ENCODE results near the gene FOXP1.

Gene FOXP1

DNA sequence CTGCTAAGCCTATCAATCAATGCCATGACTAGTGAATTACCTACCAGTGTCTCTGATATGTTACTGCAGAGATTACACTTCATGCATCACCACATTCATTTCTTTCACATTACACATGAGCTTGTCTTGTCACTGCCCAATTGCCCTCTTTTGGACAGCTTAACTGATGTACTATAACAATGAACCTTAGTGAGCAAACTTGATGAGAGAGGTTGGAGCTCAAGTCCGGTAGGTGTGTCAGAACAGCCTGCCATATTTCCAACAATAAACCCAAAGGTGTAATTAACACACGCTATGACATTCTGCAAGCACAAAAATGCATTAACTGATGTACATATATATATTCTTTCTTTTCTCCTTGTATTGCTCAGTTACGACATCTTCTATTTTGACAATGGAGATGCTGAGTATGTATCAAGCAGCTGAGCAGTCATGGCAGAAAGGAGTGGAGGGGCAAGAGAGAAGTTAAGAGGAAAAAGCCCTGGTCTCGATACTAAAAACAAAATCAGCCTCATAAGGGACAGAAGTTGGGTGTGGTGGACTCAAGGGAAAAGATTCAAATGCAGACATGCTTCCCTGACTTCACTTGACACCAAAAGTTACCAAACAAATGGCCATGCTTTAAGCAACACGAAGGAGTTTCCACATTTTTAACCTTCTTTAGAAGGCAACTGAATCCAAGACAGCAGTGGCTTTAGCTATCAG is 538.2 kb downstream of the FOXP1 start:
- H3K9me3 Mint-ChIP-seq: no peaks in the 10 kb centered on the region

DNA sequence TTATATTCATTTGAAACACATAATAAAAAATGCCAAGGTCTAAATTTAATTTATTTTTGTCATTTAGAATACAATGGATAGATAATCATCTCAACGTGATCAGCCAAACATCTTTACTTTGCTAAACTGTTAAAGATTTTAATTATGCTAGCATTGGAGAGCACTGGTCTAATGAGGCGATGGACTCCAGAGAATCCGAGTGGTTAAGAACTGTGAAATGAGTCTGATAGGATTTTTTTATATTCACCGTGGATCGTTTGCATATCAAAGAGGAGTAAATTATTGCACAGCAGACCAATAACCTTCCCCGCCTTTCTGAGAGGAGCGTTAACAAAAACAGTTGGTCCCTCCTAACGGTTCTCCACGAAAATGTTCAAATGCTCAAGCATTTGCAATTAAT is 540.8 kb downstream of the FOXP1 start:
- no peak overlapping the region for H3K4me3 Mint-ChIP-seq
- no peaks in the 10 kb centered on the region for H3K27me3 Mint-ChIP-seq (ENCODE audit: low read depth)
- peaks cover 10% of the 10 kb centered on the region for H3K4me1 Mint-ChIP-seq
- peaks cover 77% of the 10 kb centered on the region for H3K36me3 Mint-ChIP-seq (ENCODE audit: low read depth)
- H3K27ac Mint-ChIP-seq: no peak overlapping the region
- TF ChIP-seq, protein P1, sequence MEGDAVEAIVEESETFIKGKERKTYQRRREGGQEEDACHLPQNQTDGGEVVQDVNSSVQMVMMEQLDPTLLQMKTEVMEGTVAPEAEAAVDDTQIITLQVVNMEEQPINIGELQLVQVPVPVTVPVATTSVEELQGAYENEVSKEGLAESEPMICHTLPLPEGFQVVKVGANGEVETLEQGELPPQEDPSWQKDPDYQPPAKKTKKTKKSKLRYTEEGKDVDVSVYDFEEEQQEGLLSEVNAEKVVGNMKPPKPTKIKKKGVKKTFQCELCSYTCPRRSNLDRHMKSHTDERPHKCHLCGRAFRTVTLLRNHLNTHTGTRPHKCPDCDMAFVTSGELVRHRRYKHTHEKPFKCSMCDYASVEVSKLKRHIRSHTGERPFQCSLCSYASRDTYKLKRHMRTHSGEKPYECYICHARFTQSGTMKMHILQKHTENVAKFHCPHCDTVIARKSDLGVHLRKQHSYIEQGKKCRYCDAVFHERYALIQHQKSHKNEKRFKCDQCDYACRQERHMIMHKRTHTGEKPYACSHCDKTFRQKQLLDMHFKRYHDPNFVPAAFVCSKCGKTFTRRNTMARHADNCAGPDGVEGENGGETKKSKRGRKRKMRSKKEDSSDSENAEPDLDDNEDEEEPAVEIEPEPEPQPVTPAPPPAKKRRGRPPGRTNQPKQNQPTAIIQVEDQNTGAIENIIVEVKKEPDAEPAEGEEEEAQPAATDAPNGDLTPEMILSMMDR (IDR thresholded peaks at IDR 0.05; ENCODE audit: unreplicated experiment in 3 of 3): no peak
- no peaks in the 10 kb centered on the region for H3K9me3 Mint-ChIP-seq

More for the DNA sequence above, 538.2 kb downstream of the FOXP1 start:
- Mint-ChIP-seq H3K27ac (no peak overlapping the region), H3K27me3 (ENCODE audit: low read depth) (no peaks in the 10 kb centered on the region), H3K36me3 (ENCODE audit: low read depth) (peaks cover 63% of the 10 kb centered on the region), H3K4me1 (peaks cover 27% of the 10 kb centered on the region), H3K4me3 (no peak overlapping the region)
- TF ChIP-seq, protein P1 (IDR thresholded peaks at IDR 0.05; ENCODE audit: unreplicated experiment in 3 of 3): no peak

DNA sequence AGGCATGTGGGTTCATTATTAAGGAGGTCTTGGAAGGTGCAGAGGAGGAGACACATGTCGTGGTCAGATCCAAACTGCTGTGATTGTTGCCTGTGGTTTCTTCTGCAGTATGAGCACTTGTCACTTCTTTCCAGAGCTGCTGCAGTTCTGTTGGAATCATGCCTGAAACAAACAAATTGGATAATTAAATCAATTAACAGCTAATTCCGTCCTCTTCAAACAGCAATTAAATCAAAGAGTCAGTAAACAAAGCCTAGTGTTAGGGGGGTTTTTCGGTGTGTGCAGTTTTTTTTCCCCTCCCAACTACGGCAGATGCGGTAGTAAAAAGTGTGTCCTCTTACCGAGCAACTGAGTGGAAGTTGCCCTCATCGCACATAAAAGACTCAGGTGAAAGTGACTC is 542.2 kb downstream of the FOXP1 start:
- TF ChIP-seq, protein P1 (IDR thresholded peaks at IDR 0.05; ENCODE audit: unreplicated experiment in 3 of 3): no peak
- Mint-ChIP-seq H3K27me3 (ENCODE audit: low read depth) (no peaks in the 10 kb centered on the region), H3K27ac (no peak overlapping the region), H3K9me3 (no peaks in the 10 kb centered on the region), H3K4me3 (no peak overlapping the region), H3K4me1 (peaks cover 6% of the 10 kb centered on the region), H3K36me3 (ENCODE audit: low read depth) (peaks cover 68% of the 10 kb centered on the region)

GRCh38 chr3:71039332-71039731 is 544.2 kb downstream of the FOXP1 start:
- H3K27me3 Mint-ChIP-seq (ENCODE audit: low read depth): no peaks in the 10 kb centered on the region
- no peak overlapping the region for H3K4me3 Mint-ChIP-seq
- no peak overlapping the region for H3K27ac Mint-ChIP-seq
- H3K4me1 Mint-ChIP-seq: peaks cover 15% of the 10 kb centered on the region
- H3K36me3 Mint-ChIP-seq (ENCODE audit: low read depth): peaks cover 57% of the 10 kb centered on the region
- no peaks in the 10 kb centered on the region for H3K9me3 Mint-ChIP-seq
- TF ChIP-seq, protein P1 (IDR thresholded peaks at IDR 0.05; ENCODE audit: unreplicated experiment in 3 of 3): no peak

DNA sequence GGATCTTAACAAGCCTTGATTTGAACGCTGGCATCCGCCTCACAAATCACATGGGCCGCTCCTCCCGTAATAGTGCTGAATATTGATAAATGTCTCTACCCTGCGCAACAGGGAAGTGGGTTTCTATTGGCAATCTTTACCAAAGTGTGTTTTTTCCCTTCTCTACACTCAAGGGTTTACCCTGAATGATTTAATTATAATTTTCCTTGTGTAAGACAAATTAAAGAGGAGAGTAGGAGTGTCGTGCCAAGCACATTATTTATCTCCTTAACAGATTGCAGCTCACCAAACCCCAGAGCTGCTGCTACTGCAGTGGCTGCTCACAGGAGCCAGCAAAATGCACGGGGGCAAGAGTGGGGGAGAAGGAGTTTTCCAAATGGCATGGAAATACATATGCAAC is 545.8 kb downstream of the FOXP1 start:
- H3K9me3 Mint-ChIP-seq: no peaks in the 10 kb centered on the region

More for the DNA sequence above, 545.8 kb downstream of the FOXP1 start:
- H3K4me3 Mint-ChIP-seq: no peak overlapping the region
- peaks cover 49% of the 10 kb centered on the region for H3K36me3 Mint-ChIP-seq (ENCODE audit: low read depth)
- peaks cover 18% of the 10 kb centered on the region for H3K4me1 Mint-ChIP-seq
- no peaks in the 10 kb centered on the region for H3K27me3 Mint-ChIP-seq (ENCODE audit: low read depth)
- no peak overlapping the region for H3K27ac Mint-ChIP-seq
- TF ChIP-seq, protein P1 (IDR thresholded peaks at IDR 0.05; ENCODE audit: unreplicated experiment in 3 of 3): no peak
